ENCODE measurements around the gene CNFN. TPM values are rescaled to one million over a fixed set of nuclear protein-coding genes. Genes with fewer than 3 reads are reported as not detected.

CNFN gene
- polyA plus RNA-seq, 2 of the 4 experiments (the other 2 are of a cell fraction), result 5.1 to 33.2 TPM

DNA sequence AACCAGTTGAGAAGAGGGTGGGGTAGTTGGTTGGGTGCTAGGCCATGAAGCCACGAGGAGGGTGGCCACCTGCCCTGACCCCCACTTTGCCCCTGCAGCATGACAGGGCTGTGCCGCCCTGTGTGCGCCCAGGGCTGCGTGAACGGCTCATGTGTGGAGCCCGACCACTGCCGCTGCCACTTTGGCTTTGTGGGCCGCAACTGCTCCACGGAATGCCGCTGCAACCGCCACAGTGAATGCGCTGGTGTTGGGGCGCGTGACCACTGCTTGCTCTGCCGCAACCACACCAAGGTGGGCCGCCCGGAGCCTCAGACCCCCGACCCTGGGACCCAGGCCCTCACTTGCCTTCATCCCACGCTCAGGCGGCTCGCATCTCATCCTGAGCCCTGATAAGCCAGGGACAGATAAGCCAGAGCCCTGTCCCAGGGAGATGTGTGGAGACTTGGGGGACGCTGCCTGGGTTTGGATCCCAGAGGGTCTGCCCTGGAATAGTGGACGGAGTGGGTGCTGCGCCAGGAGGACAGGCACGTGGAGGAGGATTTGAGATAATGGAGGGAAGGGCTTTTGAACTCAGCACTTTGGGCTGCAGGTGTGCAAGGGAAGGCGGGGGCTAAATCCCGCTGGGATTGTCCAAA is 20.5 kb downstream of the CNFN start:
- H3K4me1 ChIP-seq, result no peaks in the 10 kb centered on the region
- ATAC-seq (no peak; a peak in 1 of 6 replicates), FAIRE-seq (no peak), DNase-seq (ENCODE audit: low read depth in 1 of 2, low spot score in 1 of 2) (no peak)
- POLR2A ChIA-PET, result no interaction called here
- 0 out of 3 replicates have a peak, but pooled peaks cover 3% of the 10 kb centered on the region for H3K9me3 ChIP-seq
- H3K4me2 ChIP-seq, result no peak overlapping the region
- 90% methylated on average over 27 of the region's 27 CpGs for WGBS (ENCODE audit: missing lambda C conversion rate)
- no peak overlapping the region for H3K27ac ChIP-seq
- no peak overlapping the region for H3K4me3 ChIP-seq
- TF ChIP-seq, protein P1, sequence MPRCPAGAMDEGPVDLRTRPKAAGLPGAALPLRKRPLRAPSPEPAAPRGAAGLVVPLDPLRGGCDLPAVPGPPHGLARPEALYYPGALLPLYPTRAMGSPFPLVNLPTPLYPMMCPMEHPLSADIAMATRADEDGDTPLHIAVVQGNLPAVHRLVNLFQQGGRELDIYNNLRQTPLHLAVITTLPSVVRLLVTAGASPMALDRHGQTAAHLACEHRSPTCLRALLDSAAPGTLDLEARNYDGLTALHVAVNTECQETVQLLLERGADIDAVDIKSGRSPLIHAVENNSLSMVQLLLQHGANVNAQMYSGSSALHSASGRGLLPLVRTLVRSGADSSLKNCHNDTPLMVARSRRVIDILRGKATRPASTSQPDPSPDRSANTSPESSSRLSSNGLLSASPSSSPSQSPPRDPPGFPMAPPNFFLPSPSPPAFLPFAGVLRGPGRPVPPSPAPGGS (IDR thresholded peaks at IDR 0.05), result no peak
- TF ChIP-seq PHF8 (IDR thresholded peaks at IDR 0.05; ENCODE audit: borderline replicate concordance, low read depth) (no peak), HOXB13 (CRISPR knock-in tag; IDR thresholded peaks at IDR 0.05; ENCODE audit: low read depth) (no peak), NFE2L2 (conservative IDR thresholded peaks at IDR 0.05; ENCODE audit: low read length) (no peak), MAFK (IDR thresholded peaks at IDR 0.05; ENCODE audit: partially characterized antibody) (no peak), HEYL (CRISPR knock-in tag; IDR thresholded peaks at IDR 0.05) (no peak), NR3C1 (IDR thresholded peaks at IDR 0.05) (no peak), ZNF302 (CRISPR knock-in tag; IDR thresholded peaks at IDR 0.05) (no peak), FOSL2 (IDR thresholded peaks at IDR 0.05) (no peak), FOSL2 (CRISPR knock-in tag; IDR thresholded peaks at IDR 0.05) (no peak), CEBPB (IDR thresholded peaks at IDR 0.05) (no peak), CBX2 (IDR thresholded peaks at IDR 0.05; ENCODE audit: borderline replicate concordance, low read depth) (no peak), ESRRA (IDR thresholded peaks at IDR 0.05; ENCODE audit: borderline replicate concordance, low read length) (no peak), SREBF2 (IDR thresholded peaks at IDR 0.05) (no peak)
- TF ChIP-seq, protein P2, sequence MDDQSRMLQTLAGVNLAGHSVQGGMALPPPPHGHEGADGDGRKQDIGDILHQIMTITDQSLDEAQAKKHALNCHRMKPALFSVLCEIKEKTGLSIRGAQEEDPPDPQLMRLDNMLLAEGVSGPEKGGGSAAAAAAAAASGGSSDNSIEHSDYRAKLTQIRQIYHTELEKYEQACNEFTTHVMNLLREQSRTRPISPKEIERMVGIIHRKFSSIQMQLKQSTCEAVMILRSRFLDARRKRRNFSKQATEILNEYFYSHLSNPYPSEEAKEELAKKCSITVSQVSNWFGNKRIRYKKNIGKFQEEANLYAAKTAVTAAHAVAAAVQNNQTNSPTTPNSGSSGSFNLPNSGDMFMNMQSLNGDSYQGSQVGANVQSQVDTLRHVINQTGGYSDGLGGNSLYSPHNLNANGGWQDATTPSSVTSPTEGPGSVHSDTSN (IDR thresholded peaks at IDR 0.05), result no peak
- TF ChIP-seq, protein P3, sequence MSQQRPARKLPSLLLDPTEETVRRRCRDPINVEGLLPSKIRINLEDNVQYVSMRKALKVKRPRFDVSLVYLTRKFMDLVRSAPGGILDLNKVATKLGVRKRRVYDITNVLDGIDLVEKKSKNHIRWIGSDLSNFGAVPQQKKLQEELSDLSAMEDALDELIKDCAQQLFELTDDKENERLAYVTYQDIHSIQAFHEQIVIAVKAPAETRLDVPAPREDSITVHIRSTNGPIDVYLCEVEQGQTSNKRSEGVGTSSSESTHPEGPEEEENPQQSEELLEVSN (IDR thresholded peaks at IDR 0.05; ENCODE audit: borderline replicate concordance, low read depth), result no peak
- TF ChIP-seq, protein P4, sequence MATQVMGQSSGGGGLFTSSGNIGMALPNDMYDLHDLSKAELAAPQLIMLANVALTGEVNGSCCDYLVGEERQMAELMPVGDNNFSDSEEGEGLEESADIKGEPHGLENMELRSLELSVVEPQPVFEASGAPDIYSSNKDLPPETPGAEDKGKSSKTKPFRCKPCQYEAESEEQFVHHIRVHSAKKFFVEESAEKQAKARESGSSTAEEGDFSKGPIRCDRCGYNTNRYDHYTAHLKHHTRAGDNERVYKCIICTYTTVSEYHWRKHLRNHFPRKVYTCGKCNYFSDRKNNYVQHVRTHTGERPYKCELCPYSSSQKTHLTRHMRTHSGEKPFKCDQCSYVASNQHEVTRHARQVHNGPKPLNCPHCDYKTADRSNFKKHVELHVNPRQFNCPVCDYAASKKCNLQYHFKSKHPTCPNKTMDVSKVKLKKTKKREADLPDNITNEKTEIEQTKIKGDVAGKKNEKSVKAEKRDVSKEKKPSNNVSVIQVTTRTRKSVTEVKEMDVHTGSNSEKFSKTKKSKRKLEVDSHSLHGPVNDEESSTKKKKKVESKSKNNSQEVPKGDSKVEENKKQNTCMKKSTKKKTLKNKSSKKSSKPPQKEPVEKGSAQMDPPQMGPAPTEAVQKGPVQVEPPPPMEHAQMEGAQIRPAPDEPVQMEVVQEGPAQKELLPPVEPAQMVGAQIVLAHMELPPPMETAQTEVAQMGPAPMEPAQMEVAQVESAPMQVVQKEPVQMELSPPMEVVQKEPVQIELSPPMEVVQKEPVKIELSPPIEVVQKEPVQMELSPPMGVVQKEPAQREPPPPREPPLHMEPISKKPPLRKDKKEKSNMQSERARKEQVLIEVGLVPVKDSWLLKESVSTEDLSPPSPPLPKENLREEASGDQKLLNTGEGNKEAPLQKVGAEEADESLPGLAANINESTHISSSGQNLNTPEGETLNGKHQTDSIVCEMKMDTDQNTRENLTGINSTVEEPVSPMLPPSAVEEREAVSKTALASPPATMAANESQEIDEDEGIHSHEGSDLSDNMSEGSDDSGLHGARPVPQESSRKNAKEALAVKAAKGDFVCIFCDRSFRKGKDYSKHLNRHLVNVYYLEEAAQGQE (IDR thresholded peaks at IDR 0.05), result no peak
- CTCF ChIA-PET, result interaction anchor here (0.6 to 1.6 kb wide), 5 partner anchors 27 to 254 kb away, joined by 3 to 5 read pairs (median 3); no protein-coding TSS in a partner anchor

DNA sequence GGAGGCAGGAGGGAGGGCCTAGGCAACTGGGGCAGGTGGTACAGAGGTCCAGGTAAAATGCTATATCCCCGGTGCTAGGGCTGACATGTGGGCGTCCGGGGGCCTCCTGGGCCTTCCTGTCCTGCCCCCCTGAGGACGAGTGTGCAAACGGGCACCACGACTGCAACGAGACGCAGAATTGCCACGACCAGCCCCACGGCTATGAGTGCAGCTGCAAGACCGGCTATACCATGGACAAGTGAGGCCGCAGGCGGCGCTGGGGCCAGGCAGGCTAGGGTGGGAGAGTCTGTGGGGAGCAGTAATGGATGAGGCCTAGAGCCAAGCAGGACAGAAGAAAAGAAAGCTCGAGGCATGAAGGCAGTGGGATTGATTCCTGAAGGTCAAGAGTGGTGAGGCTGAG is 21.3 kb downstream of the CNFN start:
- H3K4me2 ChIP-seq, result no peak overlapping the region
- no peak overlapping the region for H3K27ac ChIP-seq
- no peak for FAIRE-seq
- CTCF ChIA-PET, result interaction anchor here (1.2 to 1.7 kb wide), 5 partner anchors 9 to 662 kb away, joined by 3 to 6 read pairs (median 5); no protein-coding TSS in a partner anchor
- H3K9me3 ChIP-seq, result peaks cover 10% of the 10 kb centered on the region
- H3K4me3 ChIP-seq, result no peak overlapping the region
- 90% methylated on average over 15 of the region's 15 CpGs for WGBS (ENCODE audit: missing lambda C conversion rate)
- no peak for ATAC-seq
- no peak for DNase-seq (ENCODE audit: low read depth in 1 of 2, low spot score in 1 of 2)
- POLR2A ChIA-PET, result no interaction called here
- TF ChIP-seq HDAC2 (IDR thresholded peaks at IDR 0.05), result no peak
- TF ChIP-seq, protein P5, sequence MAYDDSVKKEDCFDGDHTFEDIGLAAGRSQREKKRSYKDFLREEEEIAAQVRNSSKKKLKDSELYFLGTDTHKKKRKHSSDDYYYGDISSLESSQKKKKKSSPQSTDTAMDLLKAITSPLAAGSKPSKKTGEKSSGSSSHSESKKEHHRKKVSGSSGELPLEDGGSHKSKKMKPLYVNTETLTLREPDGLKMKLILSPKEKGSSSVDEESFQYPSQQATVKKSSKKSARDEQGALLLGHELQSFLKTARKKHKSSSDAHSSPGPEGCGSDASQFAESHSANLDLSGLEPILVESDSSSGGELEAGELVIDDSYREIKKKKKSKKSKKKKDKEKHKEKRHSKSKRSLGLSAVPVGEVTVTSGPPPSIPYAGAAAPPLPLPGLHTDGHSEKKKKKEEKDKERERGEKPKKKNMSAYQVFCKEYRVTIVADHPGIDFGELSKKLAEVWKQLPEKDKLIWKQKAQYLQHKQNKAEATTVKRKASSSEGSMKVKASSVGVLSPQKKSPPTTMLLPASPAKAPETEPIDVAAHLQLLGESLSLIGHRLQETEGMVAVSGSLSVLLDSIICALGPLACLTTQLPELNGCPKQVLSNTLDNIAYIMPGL (CRISPR knock-in tag; IDR thresholded peaks at IDR 0.05; ENCODE audit: borderline replicate concordance), result no peak
- H3K4me1 ChIP-seq, result no peaks in the 10 kb centered on the region
